Hematopoietic multipotent progenitor cell (in vitro differentiated cells): ENCODE results near the gene PRR33. TPM values are rescaled to one million over a fixed set of nuclear protein-coding genes. Genes with fewer than 3 reads are reported as not detected.
"Not testable (repeated sequence)": the region's sequence is repeated elsewhere in the genome, so short reads cannot be mapped to it uniquely, and the experiment has no call there.

ENCODE experiments used
- DNase-seq, 3 donors: peaks; one replicate each; pipeline ENCODE4 v3.0.0-alpha.2; 2011 to 2015; ENCODE audit warnings: low read depth in 2 of 3, low spot score in 2 of 3
- total RNA-seq: library from RNA; depleted of rRNA; stranded (reverse); fragments of >200 nt; gene quantifications from one replicate; pipeline ENCODE4 v1.2.3, GENCODE V29; 2012

Gene PRR33
- total RNA-seq, result 0.54 TPM

DNA sequence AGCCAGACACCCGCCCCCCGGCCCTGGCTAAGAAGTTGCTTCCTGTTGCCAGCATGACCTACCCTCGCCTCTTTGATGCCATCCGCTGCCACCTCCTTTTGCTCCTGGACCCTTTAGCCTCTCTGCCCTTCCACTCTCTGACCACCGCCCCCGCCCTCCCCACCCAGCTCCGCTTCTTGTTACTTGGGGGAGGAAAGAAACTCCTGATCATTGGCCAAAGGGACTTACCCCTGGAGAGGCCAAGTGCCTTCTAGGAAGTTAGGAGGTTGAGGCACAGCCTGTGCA is at the start of gene PRR33:
TSS of gene PRR33 (minus strand) at position 65 of the 285 bp plus-strand sequence. CDS start 1,311 bp downstream, outside the sequence.
- DNase-seq, result no peak

GRCh38 chr11:1939788-1940187 is 48.1 kb upstream of the PRR33 start:
- DNase-seq, result not testable (repeated sequence)

DNA sequence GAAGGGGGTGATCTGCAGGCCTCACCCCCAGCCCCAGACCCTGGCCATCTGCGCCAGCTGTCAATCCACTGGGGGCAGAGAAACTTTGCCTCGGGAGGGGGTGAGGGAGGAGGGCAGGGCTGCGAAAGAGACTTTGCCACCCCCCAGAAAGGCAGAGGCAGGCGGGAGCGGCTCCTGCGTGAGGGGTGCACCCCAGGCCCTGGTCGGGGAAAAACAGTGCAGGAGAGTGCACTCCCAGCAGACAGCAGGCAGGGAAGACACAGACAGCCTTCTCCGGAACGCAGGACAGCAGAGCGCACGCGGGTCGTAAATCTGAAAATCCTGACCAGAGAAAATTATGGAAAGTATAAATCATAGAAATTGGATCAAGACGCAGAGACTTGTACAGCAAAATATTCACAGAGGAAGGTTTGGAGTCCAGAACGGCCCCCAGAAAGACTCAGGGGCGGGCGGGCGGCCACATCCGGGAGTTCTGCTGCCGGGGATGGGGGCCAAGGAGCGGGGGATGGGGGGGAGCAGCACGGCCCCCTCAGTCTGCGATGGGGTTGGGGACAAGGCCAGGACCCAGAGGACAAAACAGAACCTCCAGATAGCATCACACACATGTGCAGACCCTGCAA is 47.4 kb upstream of the PRR33 start:
- DNase-seq, result peak in 2 of 3 donors; percentile 22 to 53

DNA sequence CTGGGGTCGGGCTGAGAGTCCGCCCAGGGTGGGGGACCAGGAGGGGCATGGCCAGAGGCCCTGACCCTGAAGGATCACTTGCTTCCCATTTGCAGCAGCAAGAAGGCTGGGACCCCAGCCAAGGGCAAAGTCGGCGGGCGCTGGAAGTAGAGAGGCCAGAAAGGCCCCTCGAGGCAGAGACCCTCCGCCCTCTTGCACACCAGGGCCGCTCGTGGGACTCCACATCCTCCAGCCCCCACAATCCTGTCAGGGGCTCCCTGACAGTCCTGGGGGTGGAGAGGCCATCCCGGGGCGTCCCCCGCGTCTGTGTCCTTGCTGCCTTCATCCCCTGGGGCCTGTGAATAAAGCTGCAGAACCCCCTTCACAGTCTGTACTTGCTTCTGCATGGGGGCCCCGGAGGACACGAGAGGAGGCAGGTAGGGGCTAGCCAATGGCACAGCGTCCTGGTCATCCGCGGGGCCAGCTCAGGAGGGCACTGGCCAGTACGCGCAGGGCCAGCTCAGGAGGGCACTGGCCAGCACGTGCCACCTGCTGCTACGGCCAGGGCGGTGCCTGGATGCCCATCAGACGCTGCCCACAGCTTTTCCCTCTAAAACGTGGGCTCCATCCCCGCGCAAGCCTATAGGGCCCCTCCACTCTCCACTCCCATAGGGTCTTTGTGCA is 46.8 kb upstream of the PRR33 start:
- DNase-seq, result no peak

GRCh38 chr11:1937616-1938342 is 46.1 kb upstream of the PRR33 start:
- DNase-seq, result no peak

DNA sequence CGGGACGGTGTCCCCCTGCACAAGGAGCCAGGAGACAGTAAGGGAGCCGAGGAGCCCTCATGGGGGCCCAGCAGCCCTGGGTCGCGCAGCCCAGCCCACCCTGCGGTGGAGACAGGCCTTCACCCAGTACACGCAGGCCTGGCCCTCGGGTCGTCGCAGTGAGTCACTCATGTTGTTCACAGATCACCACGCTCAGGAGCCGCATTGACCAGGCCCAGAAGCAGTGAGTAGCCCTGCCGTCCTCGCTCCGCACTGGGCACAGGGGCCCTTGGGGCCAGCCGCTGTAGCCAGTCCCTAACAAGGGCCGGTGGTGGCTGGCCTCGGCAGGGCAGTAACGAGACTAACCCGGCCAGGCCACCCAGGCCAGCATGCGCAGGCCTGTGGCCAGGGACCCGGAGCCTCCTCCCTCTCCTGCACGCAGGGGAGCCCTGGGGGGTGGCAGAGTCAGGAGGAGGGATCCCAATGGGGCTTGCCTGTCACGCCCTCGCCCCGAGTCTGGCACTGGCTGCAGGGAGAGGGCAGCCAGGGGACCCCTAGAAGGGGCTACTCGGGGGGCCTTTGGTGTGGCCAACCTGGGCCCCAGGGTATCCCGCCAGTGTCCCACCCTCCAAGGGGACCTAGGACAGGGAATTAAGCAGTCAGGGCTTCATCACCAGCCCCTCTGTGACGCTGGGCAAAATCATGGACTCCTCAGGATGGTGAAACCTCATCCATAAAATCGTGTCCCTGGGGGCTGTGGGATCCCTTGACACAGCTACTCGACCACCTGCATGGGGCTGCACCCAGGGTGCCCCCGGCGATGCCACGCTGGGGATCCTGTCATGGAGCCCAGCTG is 45.3 kb upstream of the PRR33 start:
- DNase-seq, result no peak

DNA sequence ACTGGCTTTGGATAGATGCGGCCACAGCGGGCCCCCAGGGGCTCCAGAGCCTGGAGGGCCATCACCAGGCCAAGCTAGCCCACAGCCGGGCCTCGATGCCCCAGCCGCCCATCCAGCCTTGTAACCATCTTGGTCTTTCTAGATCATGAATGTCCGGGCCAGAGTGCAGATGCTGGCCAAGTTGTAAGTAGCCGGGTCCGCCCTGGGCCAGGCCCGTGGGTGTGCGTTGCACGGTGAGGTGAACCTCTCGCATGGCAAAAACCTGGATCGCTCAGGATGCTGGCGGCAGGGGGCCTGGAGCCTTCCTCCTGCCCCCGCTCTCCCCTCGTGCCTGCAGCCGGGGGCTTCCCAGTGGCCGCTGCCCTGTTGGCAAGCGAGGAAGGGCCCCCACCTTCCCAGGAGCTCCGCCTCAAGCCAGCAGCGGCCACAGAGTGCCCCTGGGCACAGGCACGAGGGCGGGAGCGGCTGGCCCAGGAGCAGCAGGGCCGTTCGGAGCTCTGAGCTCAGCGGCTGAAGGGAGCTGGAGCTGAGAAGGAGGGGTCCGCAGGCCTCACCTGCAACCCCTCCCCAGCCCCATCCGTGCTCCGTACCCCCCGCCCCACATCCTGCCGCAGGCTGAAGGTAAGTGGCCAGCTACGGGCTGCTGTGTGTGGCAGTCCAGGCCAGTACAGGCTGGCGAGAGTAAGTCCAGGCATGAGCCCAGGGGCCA is 44.5 kb upstream of the PRR33 start:
- DNase-seq, result no peak

- no peak for DNase-seq
Measured at GRCh38 chr11:1935156-1936071, 43.7 kb upstream of the PRR33 start.

DNA sequence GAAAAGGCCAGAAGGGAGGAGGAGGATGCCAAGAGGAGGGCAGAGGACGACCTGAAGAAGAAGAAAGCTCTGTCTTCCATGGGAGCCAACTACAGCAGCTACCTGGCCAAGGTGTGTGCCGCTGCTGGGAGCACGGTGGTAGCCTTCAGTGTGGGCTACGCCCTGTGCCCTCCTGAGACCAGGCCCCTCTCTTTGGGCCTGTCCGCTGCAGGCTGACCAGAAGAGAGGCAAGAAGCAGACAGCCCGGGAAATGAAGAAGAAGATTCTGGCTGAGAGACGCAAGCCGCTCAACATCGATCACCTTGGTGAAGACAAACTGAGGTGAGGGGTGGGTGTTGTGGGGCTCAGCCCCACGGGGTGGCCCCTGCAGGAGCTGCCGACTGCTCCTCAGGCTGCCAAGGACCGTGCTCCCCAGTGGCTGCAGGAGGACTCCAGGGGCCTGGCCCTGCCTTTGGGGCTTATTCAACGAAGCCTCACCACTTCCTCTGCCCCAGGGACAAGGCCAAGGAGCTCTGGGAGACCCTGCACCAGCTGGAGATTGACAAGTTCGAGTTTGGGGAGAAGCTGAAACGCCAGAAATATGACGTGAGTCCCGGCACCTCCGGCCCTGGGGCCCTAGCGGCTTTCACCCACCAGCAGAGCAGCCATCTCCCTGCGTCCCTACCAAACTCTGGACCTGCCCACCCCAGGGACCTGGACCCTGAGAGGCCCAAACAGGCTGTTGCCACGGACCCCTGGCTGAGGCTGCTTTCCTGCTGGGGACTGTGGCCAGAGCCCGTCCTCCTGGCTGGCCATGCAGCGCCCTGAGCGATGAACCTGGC is 42.9 kb upstream of the PRR33 start:
- DNase-seq, result no peak

DNA sequence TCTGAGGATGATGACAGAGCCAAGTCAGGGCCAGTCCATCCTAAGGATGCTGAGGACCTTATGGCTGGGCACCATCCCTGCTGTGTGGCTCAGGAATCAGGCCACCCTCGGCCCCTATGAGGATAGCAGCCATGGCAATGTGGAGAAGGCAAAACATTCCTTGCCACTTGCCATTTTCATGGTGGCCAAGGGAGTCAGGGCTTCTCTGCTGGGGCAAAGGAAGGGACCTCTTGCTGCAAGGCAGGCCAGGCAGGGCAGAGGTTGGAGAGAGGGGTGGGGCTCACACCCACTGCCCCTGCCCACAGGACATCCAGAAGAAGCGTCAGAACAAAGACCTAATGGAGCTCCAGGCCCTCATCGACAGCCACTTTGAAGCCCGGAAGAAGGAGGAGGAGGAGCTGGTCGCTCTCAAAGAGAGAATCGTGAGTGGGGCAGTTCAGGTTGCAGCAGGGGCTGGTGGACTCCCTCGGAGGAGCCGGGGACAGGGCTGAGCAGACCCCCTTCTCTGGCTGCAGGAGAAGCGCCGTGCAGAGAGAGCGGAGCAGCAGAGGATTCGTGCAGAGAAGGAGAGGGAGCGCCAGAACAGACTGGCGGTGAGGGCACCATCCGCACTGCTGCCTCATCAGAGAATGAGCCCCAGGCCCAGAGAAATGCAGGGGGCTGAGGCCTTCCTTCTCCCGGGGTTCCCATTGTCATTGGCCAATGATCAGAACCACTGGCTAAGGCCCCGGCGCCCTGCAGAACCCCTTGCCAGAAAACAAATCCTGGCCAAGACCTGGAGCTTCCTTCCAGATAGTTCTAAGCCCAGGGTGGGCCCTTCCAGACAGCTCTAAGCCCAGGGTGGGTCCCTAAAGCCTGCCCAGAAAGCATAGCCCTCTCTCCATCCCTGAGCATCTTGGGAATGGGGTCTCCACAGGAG is 42.0 kb upstream of the PRR33 start:
- DNase-seq, result no peak

- DNase-seq, result no peak
Measured at GRCh38 chr11:1932681-1933080, 41.0 kb upstream of the PRR33 start.

GRCh38 chr11:1932105-1932480 is 40.4 kb upstream of the PRR33 start:
- DNase-seq, result peak in 2 of 3 donors; percentile 60 to 88

DNA sequence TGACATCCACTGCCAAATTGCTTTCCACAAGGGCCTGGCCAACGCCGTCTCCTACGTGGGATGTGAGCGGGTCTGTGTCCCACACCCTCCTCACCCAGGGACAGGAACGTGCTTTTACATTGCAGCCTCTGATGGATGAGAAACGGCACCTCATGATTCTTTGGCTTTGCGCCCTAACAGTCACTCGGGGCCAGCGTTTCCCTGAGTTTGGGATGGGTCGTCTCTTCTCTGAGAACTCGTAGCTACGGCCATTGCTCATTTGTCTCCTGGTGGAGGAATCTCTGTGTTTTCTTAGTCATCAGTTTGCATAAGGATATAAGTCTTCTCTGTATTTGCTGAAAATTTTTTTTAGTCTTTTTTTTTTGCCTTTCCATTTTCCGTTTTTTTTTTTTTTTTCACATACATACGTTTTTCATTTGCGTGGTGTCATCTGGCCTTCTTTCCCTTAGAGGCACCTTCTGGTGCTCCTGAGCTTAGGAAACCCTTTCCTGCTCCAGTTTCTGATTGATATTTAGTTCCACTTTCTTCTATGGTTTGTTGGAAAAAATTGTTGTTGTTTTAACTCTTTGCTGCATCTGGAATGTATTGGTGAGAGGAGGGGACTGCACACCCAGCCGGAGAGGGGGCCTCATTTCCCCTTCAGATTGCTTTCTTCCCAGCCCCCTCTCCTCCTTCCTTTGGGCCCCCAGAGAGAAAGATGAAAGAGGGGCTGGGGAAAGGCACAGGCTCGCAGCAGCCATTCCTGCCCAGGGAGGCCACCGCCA is 39.8 kb upstream of the PRR33 start:
- peak in 2 of 3 donors; percentile 22 to 46 for DNase-seq

DNA sequence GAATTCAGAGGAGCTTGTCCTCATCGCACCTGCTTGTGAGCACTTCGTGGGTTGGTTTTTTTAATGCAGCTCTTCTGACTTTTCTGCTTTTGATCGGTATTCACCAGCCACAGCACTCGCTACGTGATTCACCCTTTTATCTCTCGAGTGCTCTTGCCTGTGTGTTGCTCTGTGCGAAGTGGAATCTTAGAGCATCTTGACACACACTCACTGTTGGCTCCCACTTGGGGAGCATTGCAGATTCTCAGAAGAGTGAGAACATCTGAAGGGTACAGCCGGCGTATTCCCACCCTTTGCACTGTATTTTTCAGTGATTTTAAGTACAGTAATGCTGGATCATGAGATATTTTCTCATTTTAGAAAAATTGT is 38.8 kb upstream of the PRR33 start:
- DNase-seq, result no peak

- DNase-seq, result no peak
Measured at GRCh38 chr11:1929621-1930461, 38.1 kb upstream of the PRR33 start.

- DNase-seq, result no peak
Measured at GRCh38 chr11:1928891-1929541, 37.3 kb upstream of the PRR33 start.
